ENCODE results near the gene HPCAL1. TPM values are rescaled to one million over a fixed set of nuclear protein-coding genes. Genes with fewer than 3 reads are reported as not detected.

Gene HPCAL1
- total and polyA plus RNA-seq, 11 donors, result 18.9 to 63.2 (median 40.5) TPM

DNA sequence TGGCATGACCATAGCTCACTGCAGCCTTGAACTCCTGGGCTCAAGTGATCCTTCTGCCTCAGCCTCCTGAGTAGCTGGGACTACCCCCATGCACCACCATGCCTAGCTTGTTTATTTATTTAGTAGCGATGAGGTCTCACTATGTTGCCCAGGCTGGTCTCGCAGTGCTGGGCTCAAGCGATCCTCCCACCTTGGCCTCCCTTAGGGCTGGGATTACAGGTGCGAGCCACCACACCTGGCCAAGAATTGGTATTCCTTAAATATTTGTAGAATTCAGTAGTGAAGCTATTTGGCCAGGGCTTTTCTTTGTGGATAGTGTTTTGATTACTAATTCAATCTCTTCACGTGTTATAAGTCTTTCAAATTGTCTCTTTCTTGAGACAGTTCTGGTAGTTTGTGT is 89.4 kb downstream of the HPCAL1 start:
- Histone ChIP-seq H3K4me1 (peaks cover 4 to 50% (median 30%) of the 10 kb centered on the region in 12 donors), H3K36me3 (no peaks in the 10 kb centered on the region)
- TF ChIP-seq, protein P1, sequence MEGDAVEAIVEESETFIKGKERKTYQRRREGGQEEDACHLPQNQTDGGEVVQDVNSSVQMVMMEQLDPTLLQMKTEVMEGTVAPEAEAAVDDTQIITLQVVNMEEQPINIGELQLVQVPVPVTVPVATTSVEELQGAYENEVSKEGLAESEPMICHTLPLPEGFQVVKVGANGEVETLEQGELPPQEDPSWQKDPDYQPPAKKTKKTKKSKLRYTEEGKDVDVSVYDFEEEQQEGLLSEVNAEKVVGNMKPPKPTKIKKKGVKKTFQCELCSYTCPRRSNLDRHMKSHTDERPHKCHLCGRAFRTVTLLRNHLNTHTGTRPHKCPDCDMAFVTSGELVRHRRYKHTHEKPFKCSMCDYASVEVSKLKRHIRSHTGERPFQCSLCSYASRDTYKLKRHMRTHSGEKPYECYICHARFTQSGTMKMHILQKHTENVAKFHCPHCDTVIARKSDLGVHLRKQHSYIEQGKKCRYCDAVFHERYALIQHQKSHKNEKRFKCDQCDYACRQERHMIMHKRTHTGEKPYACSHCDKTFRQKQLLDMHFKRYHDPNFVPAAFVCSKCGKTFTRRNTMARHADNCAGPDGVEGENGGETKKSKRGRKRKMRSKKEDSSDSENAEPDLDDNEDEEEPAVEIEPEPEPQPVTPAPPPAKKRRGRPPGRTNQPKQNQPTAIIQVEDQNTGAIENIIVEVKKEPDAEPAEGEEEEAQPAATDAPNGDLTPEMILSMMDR (IDR thresholded peaks at IDR 0.05), result no peak
- no peak for TF ChIP-seq POLR2A (IDR thresholded peaks at IDR 0.05)

DNA sequence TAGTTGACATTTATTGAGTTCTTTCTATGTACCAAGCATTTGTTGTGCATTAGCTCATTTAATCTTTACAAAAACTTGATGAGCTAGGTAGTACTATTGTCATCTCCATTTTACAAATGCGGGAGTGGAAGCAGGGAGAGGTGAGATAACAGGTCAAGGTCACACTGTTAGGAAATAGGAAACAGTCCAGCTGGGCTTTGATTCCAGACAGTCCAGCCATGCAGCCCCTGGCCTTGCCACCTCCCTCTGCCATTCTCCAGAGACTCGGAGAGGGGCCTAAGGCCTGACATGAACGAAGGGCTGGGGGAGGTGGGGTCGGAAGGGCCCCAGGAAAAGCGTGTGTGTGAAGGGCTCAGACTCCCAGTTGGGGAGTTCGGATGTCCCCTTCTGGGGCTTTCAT is 89.8 kb downstream of the HPCAL1 start:
- H3K27ac ChIP-seq, result peak overlapping the region in 1 of 12 donors; percentile 14
- ATAC-seq, result no peak

More for the DNA sequence above, 89.4 kb downstream of the HPCAL1 start:
- 93 to 97% (median 95%) methylated on average over 5 of the region's 5 CpGs for WGBS, 4 donors
- no peak overlapping the region for H3K4me3 ChIP-seq
- no peaks in the 10 kb centered on the region for H3K27me3 ChIP-seq
- H3K27ac ChIP-seq, result peak overlapping the region in 1 of 12 donors; percentile 14
- intact Hi-C loops (cut with DNase I), result no loop called here
- DNase-seq (no peak), ATAC-seq (no peak)
- H3K9me3 ChIP-seq, result no peaks in the 10 kb centered on the region

DNA sequence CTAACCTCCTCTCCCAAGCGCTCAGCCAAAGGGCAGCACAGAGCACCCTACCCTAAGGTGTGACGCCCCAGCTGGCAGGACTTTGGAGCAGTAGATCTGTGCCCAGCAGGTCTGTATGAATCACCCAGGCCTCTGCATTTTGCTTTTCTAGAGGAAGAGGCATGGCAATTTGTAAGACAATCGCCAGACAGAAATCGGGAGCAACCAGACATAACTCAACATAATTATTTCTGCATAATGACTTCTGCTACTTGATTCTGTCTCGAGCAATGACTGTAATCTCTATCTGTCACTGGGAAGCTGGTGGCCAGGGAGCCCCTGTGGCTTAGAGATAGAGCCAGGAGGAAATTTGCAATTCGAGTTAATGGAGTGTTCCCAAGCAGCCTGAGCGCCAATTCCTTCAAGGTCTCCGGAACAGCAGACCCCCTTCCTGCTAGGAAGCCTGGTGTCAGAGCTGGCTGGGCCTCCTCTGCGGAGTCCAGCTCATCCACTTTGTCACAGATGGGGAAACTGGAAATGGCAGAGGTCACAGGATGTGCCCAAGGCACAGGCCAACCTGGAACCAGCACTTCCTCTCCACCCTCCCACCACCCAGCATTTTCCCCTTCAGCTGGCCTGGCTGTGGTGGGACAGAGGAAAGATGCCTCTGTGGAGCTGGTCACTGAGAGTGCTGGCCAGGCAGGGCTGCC is 90.4 kb downstream of the HPCAL1 start:
- intact Hi-C loops (cut with DNase I), result no loop called here
- Histone ChIP-seq H3K4me3 (no peak overlapping the region), H3K27me3 (no peaks in the 10 kb centered on the region), H3K36me3 (no peaks in the 10 kb centered on the region), H3K9me3 (no peaks in the 10 kb centered on the region), H3K27ac (peak overlapping the region in 5 of 12 donors; percentile 13 to 46 (median 14)), H3K4me1 (peaks cover 4 to 53% (median 31%) of the 10 kb centered on the region in 12 donors)
- DNase-seq, result no peak
- no peak for TF ChIP-seq POLR2A (IDR thresholded peaks at IDR 0.05)
- TF ChIP-seq, protein P1 (IDR thresholded peaks at IDR 0.05), result no peak
- 67 to 79% (median 71%) methylated on average over 9 of the region's 9 CpGs for WGBS, 4 donors
- ATAC-seq, result peak in 1 of 4 donors; percentile 21

More for the DNA sequence above, 89.8 kb downstream of the HPCAL1 start:
- DNase-seq, result no peak
- WGBS, 4 donors, result 67 to 74% (median 71%) methylated on average over 6 of the region's 6 CpGs
- Histone ChIP-seq H3K27me3 (no peaks in the 10 kb centered on the region), H3K4me3 (no peak overlapping the region), H3K4me1 (peaks cover 4 to 53% (median 30%) of the 10 kb centered on the region in 12 donors), H3K9me3 (no peaks in the 10 kb centered on the region), H3K36me3 (no peaks in the 10 kb centered on the region)
- TF ChIP-seq, protein P1 (IDR thresholded peaks at IDR 0.05), result no peak
- TF ChIP-seq POLR2A (IDR thresholded peaks at IDR 0.05), result no peak
- intact Hi-C loops (cut with DNase I), result no loop called here

DNA sequence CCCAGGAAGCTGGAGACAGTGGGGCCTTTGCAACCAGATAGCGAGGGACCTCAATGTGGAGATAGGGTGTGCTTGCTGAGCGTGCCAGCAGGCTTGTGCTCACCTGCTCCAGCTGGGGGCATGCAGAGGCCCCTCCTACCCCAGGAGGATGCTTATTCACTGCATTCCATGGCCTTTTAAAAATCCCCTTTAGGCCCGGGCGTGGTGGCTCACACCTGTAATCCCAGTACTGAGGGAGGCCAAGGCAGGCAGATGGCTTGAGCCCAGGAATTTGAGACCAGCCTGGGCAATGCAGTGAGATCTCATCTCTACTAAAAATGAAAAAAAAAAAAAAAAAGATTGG is 90.9 kb downstream of the HPCAL1 start:
- WGBS, 4 donors, result 84 to 99% (median 90%) methylated on average over 4 of the region's 4 CpGs
- Histone ChIP-seq H3K36me3 (no peaks in the 10 kb centered on the region), H3K4me3 (no peak overlapping the region), H3K9me3 (no peaks in the 10 kb centered on the region), H3K27ac (peak overlapping the region in 2 of 12 donors; percentile 13 to 20), H3K27me3 (no peaks in the 10 kb centered on the region), H3K4me1 (peaks cover 4 to 57% (median 31%) of the 10 kb centered on the region in 12 donors)
- no peak for DNase-seq
- intact Hi-C loops (cut with DNase I), result no loop called here
- ATAC-seq, result no peak
- no peak for TF ChIP-seq POLR2A (IDR thresholded peaks at IDR 0.05)
- TF ChIP-seq, protein P1 (IDR thresholded peaks at IDR 0.05), result no peak
